ENCODE data around the gene RPRD1B.

RPRD1B gene

DNA sequence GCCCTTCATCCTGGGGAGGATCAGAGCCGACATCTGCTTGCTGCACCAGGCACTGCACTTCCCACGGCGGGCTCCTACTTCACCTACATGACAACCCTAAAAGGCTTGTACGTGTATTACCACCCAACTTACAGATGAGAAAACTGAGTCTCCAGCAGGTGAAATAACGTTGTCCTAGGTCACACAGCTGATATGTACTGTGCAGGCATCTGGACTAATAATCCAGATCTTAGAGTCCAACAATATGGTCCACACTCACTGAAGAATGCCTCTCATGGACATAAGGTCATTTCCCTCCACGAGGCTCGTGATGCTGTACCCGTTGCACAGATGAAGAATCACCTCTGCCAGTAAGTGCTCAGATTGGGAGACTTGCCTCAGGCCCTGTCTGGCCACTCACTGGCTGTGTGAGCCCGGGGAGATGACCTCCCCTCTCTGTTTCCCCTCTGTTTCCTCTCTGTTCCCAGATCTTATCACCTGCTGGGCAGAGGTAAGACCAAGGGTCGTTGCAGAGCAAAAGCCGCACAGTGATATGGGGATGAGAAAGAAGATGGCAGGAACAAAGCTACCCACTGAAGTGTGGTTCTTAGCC is 99.5 kb downstream of the RPRD1B start:
- TF ChIP-seq, protein P1, sequence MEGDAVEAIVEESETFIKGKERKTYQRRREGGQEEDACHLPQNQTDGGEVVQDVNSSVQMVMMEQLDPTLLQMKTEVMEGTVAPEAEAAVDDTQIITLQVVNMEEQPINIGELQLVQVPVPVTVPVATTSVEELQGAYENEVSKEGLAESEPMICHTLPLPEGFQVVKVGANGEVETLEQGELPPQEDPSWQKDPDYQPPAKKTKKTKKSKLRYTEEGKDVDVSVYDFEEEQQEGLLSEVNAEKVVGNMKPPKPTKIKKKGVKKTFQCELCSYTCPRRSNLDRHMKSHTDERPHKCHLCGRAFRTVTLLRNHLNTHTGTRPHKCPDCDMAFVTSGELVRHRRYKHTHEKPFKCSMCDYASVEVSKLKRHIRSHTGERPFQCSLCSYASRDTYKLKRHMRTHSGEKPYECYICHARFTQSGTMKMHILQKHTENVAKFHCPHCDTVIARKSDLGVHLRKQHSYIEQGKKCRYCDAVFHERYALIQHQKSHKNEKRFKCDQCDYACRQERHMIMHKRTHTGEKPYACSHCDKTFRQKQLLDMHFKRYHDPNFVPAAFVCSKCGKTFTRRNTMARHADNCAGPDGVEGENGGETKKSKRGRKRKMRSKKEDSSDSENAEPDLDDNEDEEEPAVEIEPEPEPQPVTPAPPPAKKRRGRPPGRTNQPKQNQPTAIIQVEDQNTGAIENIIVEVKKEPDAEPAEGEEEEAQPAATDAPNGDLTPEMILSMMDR (conservative IDR thresholded peaks at IDR 0.05; ENCODE audit: control insufficient read depth, insufficient read depth, low read depth, low read length): no peak
- no peak overlapping the region for H3K4me3 ChIP-seq (ENCODE audit: control insufficient read depth, low read depth, low read length)
- DNase-seq (ENCODE audit: low read depth): no peak

DNA sequence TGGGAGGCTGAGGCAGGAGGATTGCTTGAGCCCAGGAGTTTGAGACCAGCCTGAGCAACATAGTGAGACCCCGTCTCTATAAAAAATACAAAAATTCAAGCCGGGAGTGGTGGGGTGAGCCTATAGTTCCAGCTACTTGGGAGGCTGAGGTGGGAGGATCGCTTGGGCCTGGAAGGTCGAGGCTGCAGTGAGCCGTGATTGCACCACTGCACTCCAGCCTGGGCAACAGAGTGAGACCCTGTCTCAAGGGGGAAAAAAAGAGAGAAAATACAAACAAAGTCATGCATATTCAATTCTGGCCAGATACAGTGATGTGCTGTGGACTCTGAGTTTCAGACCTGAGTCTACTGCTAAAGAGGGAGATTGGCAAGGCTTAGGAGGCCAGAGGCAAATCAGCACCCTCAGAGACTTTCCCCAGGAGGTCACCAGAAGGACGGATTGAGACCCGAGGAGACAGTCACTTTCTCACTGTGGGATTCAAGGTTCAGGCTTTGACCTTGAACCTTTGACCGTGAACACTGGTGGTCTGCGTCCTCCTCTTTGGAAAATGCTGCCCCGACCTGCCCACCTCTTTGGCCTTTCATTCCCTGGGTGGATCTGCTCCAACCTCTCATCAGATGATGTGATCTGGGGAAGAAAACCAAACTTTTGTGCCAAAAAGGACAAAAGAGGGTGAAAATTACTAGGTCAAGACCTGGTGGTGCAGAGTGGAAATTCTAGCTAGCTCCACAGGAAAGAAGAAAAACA is 100.3 kb downstream of the RPRD1B start:
- DNase-seq (ENCODE audit: low read depth): no peak

DNA sequence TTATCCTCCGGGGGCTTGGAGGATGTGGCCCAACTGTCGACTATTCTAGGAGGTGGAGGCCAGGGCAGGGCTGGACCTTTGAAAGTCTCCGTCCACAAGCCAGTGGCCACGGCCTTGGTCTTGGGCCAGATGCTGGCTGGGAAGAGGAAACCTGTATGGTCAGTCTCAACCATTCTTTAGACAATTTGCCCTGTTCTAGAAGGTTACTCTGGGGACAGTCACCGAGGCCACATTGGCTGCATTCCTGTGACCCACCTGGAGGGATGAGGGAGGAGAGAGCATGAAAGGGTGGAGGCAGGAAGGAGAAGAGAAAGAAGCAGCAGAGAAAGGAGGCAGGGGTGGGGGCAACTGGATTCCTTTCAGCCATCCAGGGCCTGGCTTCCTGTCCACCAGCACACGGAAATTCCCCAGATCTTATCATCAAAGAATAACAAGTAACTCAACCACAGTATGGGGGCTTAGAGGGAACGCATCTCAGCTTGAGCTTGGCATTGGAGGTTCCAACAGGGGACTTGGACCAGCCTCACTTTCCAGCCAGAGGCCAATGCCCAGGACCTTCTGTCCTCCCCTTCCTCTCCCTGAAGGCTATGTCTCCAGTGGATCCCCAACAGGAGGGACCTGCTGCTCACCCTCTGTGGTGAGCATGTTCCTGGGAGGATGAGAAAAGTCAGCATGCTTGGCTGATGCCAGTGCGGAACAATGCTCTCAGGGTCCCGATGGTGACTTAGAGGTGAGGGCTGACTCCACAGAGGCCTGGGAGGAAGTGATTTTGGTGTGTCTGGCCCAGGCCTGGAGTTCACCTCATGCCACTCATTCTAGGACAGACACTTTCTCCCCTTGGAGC is 101.1 kb downstream of the RPRD1B start:
- H3K4me3 ChIP-seq (ENCODE audit: control insufficient read depth, low read depth, low read length): no peak overlapping the region
- TF ChIP-seq, protein P1 (conservative IDR thresholded peaks at IDR 0.05; ENCODE audit: control insufficient read depth, insufficient read depth, low read depth, low read length): no peak
- DNase-seq (ENCODE audit: low read depth): no peak

More for the DNA sequence above, 100.3 kb downstream of the RPRD1B start:
- no peak overlapping the region for H3K4me3 ChIP-seq (ENCODE audit: control insufficient read depth, low read depth, low read length)
- TF ChIP-seq, protein P1 (conservative IDR thresholded peaks at IDR 0.05; ENCODE audit: control insufficient read depth, insufficient read depth, low read depth, low read length): no peak

GRCh38 chr20:38135271-38135650 is 101.7 kb downstream of the RPRD1B start:
- no peak overlapping the region for H3K4me3 ChIP-seq (ENCODE audit: control insufficient read depth, low read depth, low read length)
- no peak for DNase-seq (ENCODE audit: low read depth)
- TF ChIP-seq, protein P1 (conservative IDR thresholded peaks at IDR 0.05; ENCODE audit: control insufficient read depth, insufficient read depth, low read depth, low read length): no peak

GRCh38 chr20:38135651-38136420 is 102.3 kb downstream of the RPRD1B start:
- DNase-seq (ENCODE audit: low read depth): no peak
- TF ChIP-seq, protein P1 (conservative IDR thresholded peaks at IDR 0.05; ENCODE audit: control insufficient read depth, insufficient read depth, low read depth, low read length): no peak
- H3K4me3 ChIP-seq (ENCODE audit: control insufficient read depth, low read depth, low read length): no peak overlapping the region

All from fibroblast of mammary gland (primary cell).